HEK293T (cell line): Measurements from ENCODE around the gene CYYR1.

ENCODE experiments used
- CTCF ChIA-PET: fragments of 350-600 bp; formaldehyde crosslinking; extraction: SDS; loops from one replicate; lab custom pipeline; 2021; ENCODE audit warnings: antibody characterized with exemption, inconsistent platforms; lab: Yijun Ruan, JAX
- POLR2A ChIA-PET: fragments of 350-600 bp; formaldehyde crosslinking; extraction: SDS; loops from one replicate; lab custom pipeline; 2020; ENCODE audit warnings: antibody characterized with exemption, inconsistent platforms; lab: Yijun Ruan, JAX
- DNase-seq: peaks from one replicate; pipeline ENCODE4 v3.0.0; 2012; ENCODE audit warnings: mixed read lengths; ENCODE audit errors: extremely low spot score
- ARNT ChIP-seq: fragments of 450-650 bp; IDR thresholded peaks from 2 replicates; pipeline ENCODE4 v1.6.1; 2017; ENCODE audit warnings: mild to moderate bottlenecking
- BHLHE40 ChIP-seq: fragments of 450-650 bp; IDR thresholded peaks from 2 replicates; pipeline ENCODE4 v1.6.1; 2016; ENCODE audit warnings: mild to moderate bottlenecking, moderate library complexity, borderline replicate concordance
- CTBP1 ChIP-seq: fragments of 450-650 bp; IDR thresholded peaks from 2 replicates; pipeline ENCODE4 v1.6.1; 2016; ENCODE audit warnings: borderline replicate concordance
- ELF4 ChIP-seq: fragments of 450-650 bp; IDR thresholded peaks from 2 replicates; pipeline ENCODE4 v1.6.1; 2017; ENCODE audit warnings: antibody characterized with exemption
- FOXA1 ChIP-seq: fragments of 450-650 bp; IDR thresholded peaks from 2 replicates; pipeline ENCODE4 v1.6.1; 2016; ENCODE audit warnings: mild to moderate bottlenecking
- FOXK2 ChIP-seq: fragments of 450-650 bp; IDR thresholded peaks from 2 replicates; pipeline ENCODE4 v1.6.1; 2016; ENCODE audit warnings: mild to moderate bottlenecking
- FOXM1 ChIP-seq: fragments of 450-650 bp; IDR thresholded peaks from 2 replicates; pipeline ENCODE4 v1.6.1; 2017; ENCODE audit warnings: mild to moderate bottlenecking, borderline replicate concordance
- HDGF ChIP-seq: fragments of 450-650 bp; IDR thresholded peaks from 2 replicates; pipeline ENCODE4 v1.6.1; 2017; ENCODE audit warnings: antibody characterized with exemption, borderline replicate concordance
- L3MBTL2 ChIP-seq: fragments of 450-650 bp; conservative IDR thresholded peaks from 2 replicates; pipeline ENCODE4 v1.6.1; 2016; ENCODE audit warnings: mild to moderate bottlenecking
- LEF1 ChIP-seq: fragments of 450-650 bp; IDR thresholded peaks from 2 replicates; pipeline ENCODE4 v1.6.1; 2017; ENCODE audit warnings: mild to moderate bottlenecking, borderline replicate concordance
- NFRKB ChIP-seq: fragments of 450-650 bp; IDR thresholded peaks from 2 replicates; pipeline ENCODE4 v1.6.1; 2016; ENCODE audit warnings: mild to moderate bottlenecking, moderate library complexity
- SP1 ChIP-seq: fragments of 450-650 bp; IDR thresholded peaks from 2 replicates; pipeline ENCODE4 v1.6.1; 2017
- SUZ12 ChIP-seq: fragments of 450-650 bp; IDR thresholded peaks from 2 replicates; pipeline ENCODE4 v1.6.1; 2016; ENCODE audit warnings: mild to moderate bottlenecking
- TARDBP ChIP-seq: fragments of 450-650 bp; IDR thresholded peaks from 2 replicates; pipeline ENCODE4 v1.6.1; 2016
- ZNF384 ChIP-seq: fragments of 450-650 bp; IDR thresholded peaks from 2 replicates; pipeline ENCODE4 v1.6.1; 2016
- TF ChIP-seq, protein P1 (sequence below): fragments of 450-650 bp; IDR thresholded peaks from 2 replicates; pipeline ENCODE4 v1.6.1; 2016

CYYR1 gene

DNA sequence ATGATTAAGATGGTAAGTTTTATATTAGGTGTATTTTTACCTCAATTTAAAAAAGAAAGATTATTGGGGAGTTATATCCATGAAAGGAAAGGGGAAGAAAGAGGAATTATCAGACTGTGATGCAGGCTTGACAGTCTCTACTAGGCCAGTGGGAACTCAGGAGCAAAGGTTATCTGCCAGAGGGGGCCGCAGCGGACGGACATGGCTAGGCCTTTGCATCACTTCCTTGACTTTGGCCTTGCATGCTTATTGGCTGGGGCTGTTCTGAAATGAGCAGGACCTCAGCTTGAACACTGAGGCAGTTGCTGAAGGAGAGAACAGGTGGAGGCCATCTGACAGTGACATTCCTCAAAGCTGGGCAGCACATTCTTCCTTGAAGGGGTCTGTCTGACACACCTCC, 150.9 kb downstream of the CYYR1 start:
- TF ChIP-seq TARDBP (no peak), L3MBTL2 (no peak), NFRKB (no peak), SP1 (no peak), SUZ12 (no peak), CTBP1 (no peak), HDGF (no peak), FOXM1 (no peak), ARNT (no peak), FOXK2 (no peak), BHLHE40 (no peak), FOXA1 (no peak), LEF1 (no peak)
- POLR2A ChIA-PET = no interaction called here
- DNase-seq = no peak
- CTCF ChIA-PET = no interaction called here

DNA sequence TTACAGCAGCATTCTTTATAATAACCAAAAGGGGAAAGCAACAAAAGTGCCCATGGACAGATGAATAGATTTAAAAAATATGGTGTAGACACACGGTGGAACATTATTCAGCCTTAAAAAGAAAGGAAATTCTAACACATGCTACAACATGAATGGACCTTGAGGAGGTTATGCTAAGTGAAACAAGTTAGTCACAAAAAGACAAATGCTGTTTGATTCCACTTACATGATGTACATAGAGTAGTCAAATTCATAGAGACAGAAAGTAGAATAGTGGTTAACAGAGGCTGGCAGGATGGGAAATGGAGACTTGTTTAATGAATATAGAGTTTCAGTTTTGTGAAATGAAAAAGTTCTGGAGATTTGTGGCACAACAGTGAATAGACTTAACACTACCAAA, 151.4 kb downstream of the CYYR1 start:
- ChIA-PET POLR2A (no interaction called here), CTCF (no interaction called here)
- DNase-seq = no peak
- no peak for TF ChIP-seq ARNT
- TF ChIP-seq LEF1 = no peak
- TF ChIP-seq CTBP1 = no peak
- TF ChIP-seq, protein P1, sequence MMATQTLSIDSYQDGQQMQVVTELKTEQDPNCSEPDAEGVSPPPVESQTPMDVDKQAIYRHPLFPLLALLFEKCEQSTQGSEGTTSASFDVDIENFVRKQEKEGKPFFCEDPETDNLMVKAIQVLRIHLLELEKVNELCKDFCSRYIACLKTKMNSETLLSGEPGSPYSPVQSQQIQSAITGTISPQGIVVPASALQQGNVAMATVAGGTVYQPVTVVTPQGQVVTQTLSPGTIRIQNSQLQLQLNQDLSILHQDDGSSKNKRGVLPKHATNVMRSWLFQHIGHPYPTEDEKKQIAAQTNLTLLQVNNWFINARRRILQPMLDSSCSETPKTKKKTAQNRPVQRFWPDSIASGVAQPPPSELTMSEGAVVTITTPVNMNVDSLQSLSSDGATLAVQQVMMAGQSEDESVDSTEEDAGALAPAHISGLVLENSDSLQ = no peak
- no peak for TF ChIP-seq BHLHE40
- no peak for TF ChIP-seq ELF4
- no peak for TF ChIP-seq FOXM1
- no peak for TF ChIP-seq L3MBTL2
- TF ChIP-seq FOXA1 = no peak
- no peak for TF ChIP-seq TARDBP
- no peak for TF ChIP-seq ZNF384
- no peak for TF ChIP-seq FOXK2
